ENCODE data around the gene EFCAB13. TPM values are rescaled to one million over a fixed set of nuclear protein-coding genes. Genes with fewer than 3 reads are reported as not detected.

EFCAB13 gene
- total RNA-seq, 6 experiments from 2014 or later, result 0.59 to 1.8 (median 1.2) TPM

DNA sequence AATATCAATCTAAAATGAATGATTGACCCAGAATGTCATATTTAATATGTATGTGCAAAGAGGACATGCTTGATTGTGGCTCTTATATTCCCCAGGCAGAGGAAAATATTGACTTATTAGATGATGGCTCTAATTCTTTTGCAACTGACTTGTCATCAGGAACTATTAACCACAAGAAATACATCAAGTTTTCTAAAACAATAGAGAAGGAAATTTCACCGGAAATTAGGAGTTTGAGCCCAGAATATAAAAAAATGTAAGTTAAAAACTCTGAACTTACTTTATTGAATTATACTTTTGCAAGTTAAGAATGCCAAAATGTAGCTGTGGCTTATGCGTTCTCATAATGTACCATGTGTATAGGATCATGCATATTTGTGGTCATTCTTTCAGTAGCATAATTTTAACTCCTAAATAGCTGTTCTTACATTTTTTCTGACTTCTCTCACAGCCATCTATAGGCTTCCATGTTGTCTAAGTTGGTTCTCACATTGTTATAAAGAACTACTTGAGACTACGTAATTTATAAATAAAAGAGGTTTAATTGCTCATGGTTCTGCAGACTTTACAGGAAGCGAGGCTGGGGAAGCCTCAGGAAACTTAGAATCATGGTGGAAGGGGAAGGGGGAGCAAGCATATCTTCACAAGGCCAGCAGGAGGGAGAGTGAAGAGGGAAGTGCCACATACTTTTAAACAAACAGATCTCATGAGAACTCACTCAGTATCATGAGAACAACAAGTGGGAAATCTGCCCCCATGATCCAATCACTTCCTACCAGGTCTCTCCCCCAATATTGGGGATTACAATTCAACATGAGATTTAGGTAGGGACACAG is 11.6 kb downstream of the EFCAB13 start:
- Mint-ChIP-seq H3K36me3 (ENCODE audit: low read depth) (no peaks in the 10 kb centered on the region), H3K4me1 (ENCODE audit: low read depth) (no peaks in the 10 kb centered on the region), H3K27me3 (ENCODE audit: insufficient read depth) (no peaks in the 10 kb centered on the region), H3K9me3 (no peaks in the 10 kb centered on the region), H3K27ac (no peak overlapping the region), H3K4me3 (no peak overlapping the region)
- TF ChIP-seq, protein P1, sequence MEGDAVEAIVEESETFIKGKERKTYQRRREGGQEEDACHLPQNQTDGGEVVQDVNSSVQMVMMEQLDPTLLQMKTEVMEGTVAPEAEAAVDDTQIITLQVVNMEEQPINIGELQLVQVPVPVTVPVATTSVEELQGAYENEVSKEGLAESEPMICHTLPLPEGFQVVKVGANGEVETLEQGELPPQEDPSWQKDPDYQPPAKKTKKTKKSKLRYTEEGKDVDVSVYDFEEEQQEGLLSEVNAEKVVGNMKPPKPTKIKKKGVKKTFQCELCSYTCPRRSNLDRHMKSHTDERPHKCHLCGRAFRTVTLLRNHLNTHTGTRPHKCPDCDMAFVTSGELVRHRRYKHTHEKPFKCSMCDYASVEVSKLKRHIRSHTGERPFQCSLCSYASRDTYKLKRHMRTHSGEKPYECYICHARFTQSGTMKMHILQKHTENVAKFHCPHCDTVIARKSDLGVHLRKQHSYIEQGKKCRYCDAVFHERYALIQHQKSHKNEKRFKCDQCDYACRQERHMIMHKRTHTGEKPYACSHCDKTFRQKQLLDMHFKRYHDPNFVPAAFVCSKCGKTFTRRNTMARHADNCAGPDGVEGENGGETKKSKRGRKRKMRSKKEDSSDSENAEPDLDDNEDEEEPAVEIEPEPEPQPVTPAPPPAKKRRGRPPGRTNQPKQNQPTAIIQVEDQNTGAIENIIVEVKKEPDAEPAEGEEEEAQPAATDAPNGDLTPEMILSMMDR (IDR thresholded peaks at IDR 0.05), result no peak
- DNase-seq, result no peak

- TF ChIP-seq, protein P1 (IDR thresholded peaks at IDR 0.05), result no peak
- H3K36me3 Mint-ChIP-seq (ENCODE audit: low read depth), result no peaks in the 10 kb centered on the region
- H3K4me3 Mint-ChIP-seq, result no peak overlapping the region
- no peak overlapping the region for H3K27ac Mint-ChIP-seq
- no peaks in the 10 kb centered on the region for H3K9me3 Mint-ChIP-seq
- DNase-seq, result no peak
- H3K27me3 Mint-ChIP-seq (ENCODE audit: insufficient read depth), result no peaks in the 10 kb centered on the region
- no peaks in the 10 kb centered on the region for H3K4me1 Mint-ChIP-seq (ENCODE audit: low read depth)
These were observed 14.3 kb downstream of the EFCAB13 start for GRCh38 chr17:47338026-47338425.

- Mint-ChIP-seq H3K27me3 (ENCODE audit: insufficient read depth) (peaks cover 2% of the 10 kb centered on the region), H3K27ac (no peak overlapping the region), H3K36me3 (ENCODE audit: low read depth) (0 out of 2 replicates have a peak, but pooled peaks cover 4% of the 10 kb centered on the region), H3K9me3 (no peaks in the 10 kb centered on the region), H3K4me3 (no peak overlapping the region), H3K4me1 (ENCODE audit: low read depth) (no peaks in the 10 kb centered on the region)
- TF ChIP-seq, protein P1 (IDR thresholded peaks at IDR 0.05), result no peak
- DNase-seq, result no peak
These were observed 29.1 kb downstream of the EFCAB13 start for GRCh38 chr17:47352848-47353247.

DNA sequence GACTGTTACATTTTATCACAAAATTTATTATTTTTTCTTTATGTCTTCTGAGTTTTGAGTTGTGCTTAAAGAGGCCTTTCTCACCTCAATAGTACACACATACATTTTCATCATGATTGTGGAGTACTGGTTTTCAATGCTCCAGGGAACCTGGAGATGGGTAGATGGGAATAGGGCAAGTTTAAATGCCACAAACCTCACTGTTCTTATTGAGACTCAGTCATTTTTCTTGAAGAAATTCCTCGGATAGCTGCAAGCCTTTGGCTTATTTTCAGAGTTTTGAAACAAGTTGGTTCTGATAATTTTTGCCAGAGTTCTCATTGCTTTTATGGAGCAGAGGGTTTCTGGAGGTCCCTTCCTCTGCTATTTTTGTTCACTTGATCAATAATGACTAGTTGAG is 34.9 kb downstream of the EFCAB13 start:
- Mint-ChIP-seq H3K9me3 (no peaks in the 10 kb centered on the region), H3K27me3 (ENCODE audit: insufficient read depth) (no peaks in the 10 kb centered on the region; the same call in 1 of the 2 replicates), H3K4me3 (no peak overlapping the region), H3K36me3 (ENCODE audit: low read depth) (0 out of 2 replicates have a peak, but pooled peaks cover 4% of the 10 kb centered on the region), H3K4me1 (ENCODE audit: low read depth) (no peaks in the 10 kb centered on the region), H3K27ac (no peak overlapping the region)
- DNase-seq, result no peak
- TF ChIP-seq, protein P1 (IDR thresholded peaks at IDR 0.05), result no peak

DNA sequence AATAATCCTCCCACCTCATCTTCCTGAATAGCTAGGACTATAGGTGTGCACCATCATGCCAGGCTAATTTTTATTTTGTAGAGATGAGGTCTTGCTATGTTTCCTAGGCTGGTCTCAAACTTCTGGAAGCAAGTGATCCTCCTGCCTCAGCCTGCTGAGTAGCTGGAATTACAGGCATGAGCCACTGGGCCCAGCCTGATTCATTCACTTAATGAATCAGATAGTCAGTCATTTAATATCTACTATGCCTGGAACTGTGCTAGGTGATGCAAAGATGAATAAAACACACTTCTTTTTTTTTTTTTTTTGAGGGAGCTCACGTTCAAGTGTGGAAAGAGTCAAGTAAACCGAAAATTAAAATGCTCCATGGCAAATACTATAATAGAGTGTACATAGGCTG is 39.4 kb downstream of the EFCAB13 start:
- Mint-ChIP-seq H3K4me3 (no peak overlapping the region), H3K4me1 (ENCODE audit: low read depth) (no peaks in the 10 kb centered on the region), H3K27ac (no peak overlapping the region), H3K36me3 (ENCODE audit: low read depth) (no peaks in the 10 kb centered on the region), H3K27me3 (ENCODE audit: insufficient read depth) (no peaks in the 10 kb centered on the region; the same call in 1 of the 2 replicates), H3K9me3 (no peaks in the 10 kb centered on the region)
- TF ChIP-seq, protein P1 (IDR thresholded peaks at IDR 0.05), result no peak
- DNase-seq, result no peak

Data from HFFc6 (cell line).